ENCODE data around the gene PKN2.
"Not testable (repeated sequence)": the region's sequence is repeated elsewhere in the genome, so short reads cannot be mapped to it uniquely, and the experiment has no call there.

Gene PKN2

GRCh38 chr1:88819642-88820041 is 135.6 kb downstream of the PKN2 start:
- H3K4me1 Mint-ChIP-seq (ENCODE audit: low read depth); H3K27ac Mint-ChIP-seq; H3K27me3 Mint-ChIP-seq (ENCODE audit: low read depth); H3K9me3 Mint-ChIP-seq; H3K4me3 Mint-ChIP-seq: not testable (repeated sequence)
- H3K36me3 Mint-ChIP-seq (ENCODE audit: low read depth): peaks cover 25% of the 10 kb centered on the region

GRCh38 chr1:88825721-88826120 is 141.6 kb downstream of the PKN2 start:
- no peak overlapping the region for H3K27ac Mint-ChIP-seq
- H3K27me3 Mint-ChIP-seq (ENCODE audit: low read depth): no peaks in the 10 kb centered on the region
- H3K4me3 Mint-ChIP-seq: no peak overlapping the region
- peaks cover 17% of the 10 kb centered on the region for H3K36me3 Mint-ChIP-seq (ENCODE audit: low read depth)
- H3K4me1 Mint-ChIP-seq (ENCODE audit: low read depth): no peaks in the 10 kb centered on the region
- H3K9me3 Mint-ChIP-seq: no peaks in the 10 kb centered on the region

GRCh38 chr1:88847643-88848042 is 163.6 kb downstream of the PKN2 start:
- no peaks in the 10 kb centered on the region for H3K9me3 Mint-ChIP-seq
- H3K4me1 Mint-ChIP-seq (ENCODE audit: low read depth): no peaks in the 10 kb centered on the region
- no peaks in the 10 kb centered on the region for H3K27me3 Mint-ChIP-seq (ENCODE audit: low read depth)
- H3K27ac Mint-ChIP-seq: no peak overlapping the region
- no peaks in the 10 kb centered on the region for H3K36me3 Mint-ChIP-seq (ENCODE audit: low read depth)
- no peak overlapping the region for H3K4me3 Mint-ChIP-seq

GRCh38 chr1:88851303-88852063 is 167.4 kb downstream of the PKN2 start:
- no peak overlapping the region for H3K27ac Mint-ChIP-seq
- H3K4me1 Mint-ChIP-seq (ENCODE audit: low read depth): no peaks in the 10 kb centered on the region
- no peak overlapping the region for H3K4me3 Mint-ChIP-seq
- no peaks in the 10 kb centered on the region for H3K27me3 Mint-ChIP-seq (ENCODE audit: low read depth)
- H3K9me3 Mint-ChIP-seq: no peaks in the 10 kb centered on the region
- H3K36me3 Mint-ChIP-seq (ENCODE audit: low read depth): peaks cover 14% of the 10 kb centered on the region

- Mint-ChIP-seq H3K9me3 (no peaks in the 10 kb centered on the region), H3K27ac (peak overlapping the region; percentile 56), H3K4me3 (no peak overlapping the region), H3K27me3 (ENCODE audit: low read depth) (no peaks in the 10 kb centered on the region), H3K36me3 (ENCODE audit: low read depth) (peaks cover 15% of the 10 kb centered on the region), H3K4me1 (ENCODE audit: low read depth) (peaks cover 19% of the 10 kb centered on the region)
Measured at GRCh38 chr1:88867743-88868521, 183.9 kb downstream of the PKN2 start.

- not testable (repeated sequence) for H3K4me3 Mint-ChIP-seq, H3K27ac Mint-ChIP-seq
- peaks cover 24% of the 10 kb centered on the region for H3K4me1 Mint-ChIP-seq (ENCODE audit: low read depth)
Measured at GRCh38 chr1:88869644-88870043, 185.6 kb downstream of the PKN2 start.

GRCh38 chr1:88873737-88874349 is 189.8 kb downstream of the PKN2 start:
- Mint-ChIP-seq H3K4me3 (no peak overlapping the region), H3K4me1 (ENCODE audit: low read depth) (peaks cover 18% of the 10 kb centered on the region), H3K9me3 (no peaks in the 10 kb centered on the region), H3K36me3 (ENCODE audit: low read depth) (peaks cover 14% of the 10 kb centered on the region), H3K27ac (no peak overlapping the region), H3K27me3 (ENCODE audit: low read depth) (no peaks in the 10 kb centered on the region)

More at GRCh38 chr1:88869644-88870043, 185.6 kb downstream of the PKN2 start:
- peaks cover 11% of the 10 kb centered on the region for H3K36me3 Mint-ChIP-seq (ENCODE audit: low read depth)
- H3K9me3 Mint-ChIP-seq; H3K27me3 Mint-ChIP-seq (ENCODE audit: low read depth): not testable (repeated sequence)

- peaks cover 18% of the 10 kb centered on the region for H3K4me1 Mint-ChIP-seq (ENCODE audit: low read depth)
- H3K27me3 Mint-ChIP-seq (ENCODE audit: low read depth): no peaks in the 10 kb centered on the region
- H3K36me3 Mint-ChIP-seq (ENCODE audit: low read depth): peaks cover 17% of the 10 kb centered on the region
- no peak overlapping the region for H3K27ac Mint-ChIP-seq
- H3K4me3 Mint-ChIP-seq: no peak overlapping the region
- H3K9me3 Mint-ChIP-seq: no peaks in the 10 kb centered on the region
Measured at GRCh38 chr1:88875595-88875994, 191.5 kb downstream of the PKN2 start.

GRCh38 chr1:88876573-88877365 is 192.7 kb downstream of the PKN2 start:
- Mint-ChIP-seq H3K36me3 (ENCODE audit: low read depth) (peaks cover 15% of the 10 kb centered on the region), H3K4me1 (ENCODE audit: low read depth) (peaks cover 16% of the 10 kb centered on the region), H3K9me3 (no peaks in the 10 kb centered on the region), H3K27me3 (ENCODE audit: low read depth) (no peaks in the 10 kb centered on the region), H3K27ac (no peak overlapping the region), H3K4me3 (no peak overlapping the region)

- H3K36me3 Mint-ChIP-seq (ENCODE audit: low read depth): peaks cover 19% of the 10 kb centered on the region
- no peak overlapping the region for H3K4me3 Mint-ChIP-seq
- peaks cover 20% of the 10 kb centered on the region for H3K4me1 Mint-ChIP-seq (ENCODE audit: low read depth)
- no peak overlapping the region for H3K27ac Mint-ChIP-seq
- no peaks in the 10 kb centered on the region for H3K9me3 Mint-ChIP-seq
- no peaks in the 10 kb centered on the region for H3K27me3 Mint-ChIP-seq (ENCODE audit: low read depth)
Measured at GRCh38 chr1:88877382-88877825, 193.3 kb downstream of the PKN2 start.

- peaks cover 17% of the 10 kb centered on the region for H3K36me3 Mint-ChIP-seq (ENCODE audit: low read depth)
- H3K27me3 Mint-ChIP-seq (ENCODE audit: low read depth): no peaks in the 10 kb centered on the region
- H3K4me1 Mint-ChIP-seq (ENCODE audit: low read depth): peaks cover 22% of the 10 kb centered on the region
Measured at GRCh38 chr1:88877911-88878310, 193.8 kb downstream of the PKN2 start.

GRCh38 chr1:88878731-88879130 is 194.7 kb downstream of the PKN2 start:
- no peaks in the 10 kb centered on the region for H3K27me3 Mint-ChIP-seq (ENCODE audit: low read depth)
- H3K4me3 Mint-ChIP-seq: no peak overlapping the region
- H3K9me3 Mint-ChIP-seq: no peaks in the 10 kb centered on the region
- H3K4me1 Mint-ChIP-seq (ENCODE audit: low read depth): peaks cover 20% of the 10 kb centered on the region
- H3K36me3 Mint-ChIP-seq (ENCODE audit: low read depth): peaks cover 14% of the 10 kb centered on the region
- peak overlapping the region; percentile 15 for H3K27ac Mint-ChIP-seq

More at GRCh38 chr1:88877911-88878310, 193.8 kb downstream of the PKN2 start:
- Mint-ChIP-seq H3K27ac (no peak overlapping the region), H3K9me3 (no peaks in the 10 kb centered on the region), H3K4me3 (no peak overlapping the region)

GRCh38 chr1:88880717-88881116 is 196.6 kb downstream of the PKN2 start:
- H3K27ac Mint-ChIP-seq; H3K4me3 Mint-ChIP-seq; H3K27me3 Mint-ChIP-seq (ENCODE audit: low read depth); H3K9me3 Mint-ChIP-seq: not testable (repeated sequence)
- Mint-ChIP-seq H3K4me1 (ENCODE audit: low read depth) (peaks cover 16% of the 10 kb centered on the region), H3K36me3 (ENCODE audit: low read depth) (peaks cover 16% of the 10 kb centered on the region)

GRCh38 chr1:88883156-88883555 is 199.1 kb downstream of the PKN2 start:
- H3K9me3 Mint-ChIP-seq: no peaks in the 10 kb centered on the region
- peaks cover 12% of the 10 kb centered on the region for H3K4me1 Mint-ChIP-seq (ENCODE audit: low read depth)
- no peak overlapping the region for H3K4me3 Mint-ChIP-seq
- peaks cover 23% of the 10 kb centered on the region for H3K36me3 Mint-ChIP-seq (ENCODE audit: low read depth)
- no peak overlapping the region for H3K27ac Mint-ChIP-seq
- no peaks in the 10 kb centered on the region for H3K27me3 Mint-ChIP-seq (ENCODE audit: low read depth)

Measured in T-helper 1 cell treated with Interleukin-12 subunit alpha and Interleukin-12 subunit beta and Interleukin-4 antibody, amounts not matched to agents 30 μg/mL and 1 μg/mL, for 36 hours (primary cell).